Cardiac septum (tissue), 1 donor: Measurements from ENCODE around the gene GPAT2. TPM values are rescaled to one million over a fixed set of nuclear protein-coding genes. Genes with fewer than 3 reads are reported as not detected.
"Not testable (repeated sequence)": the region's sequence is repeated elsewhere in the genome, so short reads cannot be mapped to it uniquely, and the experiment has no call there.

Experiments used
- DNase-seq: peaks from one replicate; pipeline ENCODE4 v3.0.0-alpha.2; 2020; ENCODE audit warnings: low spot score
- intact Hi-C: fragments of 100-400 bp; cut with DNase I; formaldehyde crosslinking; loops from one replicate; pipeline ENCODE4 v1.14.0; 2022
- total RNA-seq: library from RNA; stranded (reverse); fragmentation: NEBNext Ultra II Directional; extraction: Animal tissue kit (Norgen Biotek cat#: 25700); gene quantifications from one replicate; pipeline ENCODE4 v1.2.1, GENCODE V29; 2021
- donor health status: DM: no; HTN: no; CAD: no.

Gene GPAT2
- total RNA-seq, 1 donor from 2014 or later = 6.6 TPM

GRCh38 chr2:96033997-96034396 lies 719 bp downstream of the GPAT2 start:
- intact Hi-C loops, DNase-seq: not testable (repeated sequence)

GRCh38 chr2:96027725-96028325 lies 6.9 kb downstream of the GPAT2 start:
- intact Hi-C loops = loop anchor here (10.0 kb wide), 2 partner anchors 47 to 87 kb away; partner anchors contain the start of gene ADRA2B
- not testable (repeated sequence) for DNase-seq

- DNase-seq = peak; percentile 33
- intact Hi-C loops = loop anchor here (10.0 kb wide), 2 partner anchors 49 to 89 kb away; partner anchors contain the start of gene ADRA2B
Measured at GRCh38 chr2:96025755-96026154, 9.0 kb downstream of the GPAT2 start.

GRCh38 chr2:96025194-96025492 lies 9.6 kb downstream of the GPAT2 start:
- DNase-seq = peak; percentile 55
- intact Hi-C loops = loop anchor here (10.0 kb wide), 2 partner anchors 50 to 90 kb away; partner anchors contain the start of gene ADRA2B

GRCh38 chr2:96024336-96025193 lies 10.2 kb downstream of the GPAT2 start:
- peak; percentile 64 for DNase-seq
- intact Hi-C loops = loop anchor here (10.0 kb wide), 2 partner anchors 50 to 90 kb away; partner anchors contain the start of gene ADRA2B

- DNase-seq = peak; percentile 22
- intact Hi-C loops = loop anchor here (10.0 kb wide), 2 partner anchors 51 to 91 kb away; partner anchors contain the start of gene ADRA2B
Measured at GRCh38 chr2:96023701-96024100, 11.0 kb downstream of the GPAT2 start.

GRCh38 chr2:96022701-96023447 lies 11.8 kb downstream of the GPAT2 start:
- DNase-seq = peak; percentile 91
- intact Hi-C loops = loop anchor here (10.0 kb wide), 2 partner anchors 52 to 92 kb away; partner anchors contain the start of gene ADRA2B

GRCh38 chr2:96022126-96022525 lies 12.6 kb downstream of the GPAT2 start:
- DNase-seq = peak; percentile 27
- intact Hi-C loops = loop anchor here (10.0 kb wide), 2 partner anchors 53 to 93 kb away; partner anchors contain the start of gene ADRA2B

GRCh38 chr2:96021142-96021541 lies 13.6 kb downstream of the GPAT2 start:
- intact Hi-C loops = loop anchor here (10.0 kb wide), 2 partner anchors 54 to 94 kb away; partner anchors contain the start of gene ADRA2B
- peak; percentile 69 for DNase-seq

GRCh38 chr2:96019909-96020590 lies 14.7 kb downstream of the GPAT2 start:
- intact Hi-C loops = loop anchor here (10.0 kb wide), 3 partner anchors 55 to 245 kb away; partner anchors contain the start of genes ADRA2B, CIAO1 and TMEM127
- DNase-seq = peak; percentile 17

- intact Hi-C loops = loop anchor here (10.0 kb wide), 1 partner anchor 248 kb away; the partner anchor contains the start of genes CIAO1 and TMEM127
- not testable (repeated sequence) for DNase-seq
Measured at GRCh38 chr2:96016321-96016720, 18.4 kb downstream of the GPAT2 start.

GRCh38 chr2:96012792-96013264 lies 21.9 kb downstream of the GPAT2 start:
- intact Hi-C loops = loop anchor here (10.0 kb wide), 1 partner anchor 252 kb away; the partner anchor contains the start of genes CIAO1 and TMEM127
- peak; percentile 17 for DNase-seq

- intact Hi-C loops = loop anchor here (10.0 kb wide), 1 partner anchor 253 kb away; the partner anchor contains the start of genes CIAO1 and TMEM127
- peak; percentile 59 for DNase-seq
Measured at GRCh38 chr2:96012086-96012791, 22.5 kb downstream of the GPAT2 start.

- intact Hi-C loops = loop anchor here (10.0 kb wide), 1 partner anchor 254 kb away; the partner anchor contains the start of genes CIAO1 and TMEM127
Measured at GRCh38 chr2:96011129-96011455, 23.6 kb downstream of the GPAT2 start.

GRCh38 chr2:96010320-96011128 lies 24.2 kb downstream of the GPAT2 start:
- intact Hi-C loops = loop anchor here (10.0 kb wide), 1 partner anchor 254 kb away; the partner anchor contains the start of genes CIAO1 and TMEM127
- peak; percentile 98 for DNase-seq

More at GRCh38 chr2:96011129-96011455, 23.6 kb downstream of the GPAT2 start:
- not testable (repeated sequence) for DNase-seq

GRCh38 chr2:96009833-96010232 lies 24.9 kb downstream of the GPAT2 start:
- not testable (repeated sequence) for DNase-seq
- intact Hi-C loops = loop anchor here (10.0 kb wide), 1 partner anchor 255 kb away; the partner anchor contains the start of genes CIAO1 and TMEM127

GRCh38 chr2:96008051-96008450 lies 26.7 kb downstream of the GPAT2 start:
- DNase-seq, intact Hi-C loops: not testable (repeated sequence)
